ENCODE data around the gene PDXP.

DNA sequence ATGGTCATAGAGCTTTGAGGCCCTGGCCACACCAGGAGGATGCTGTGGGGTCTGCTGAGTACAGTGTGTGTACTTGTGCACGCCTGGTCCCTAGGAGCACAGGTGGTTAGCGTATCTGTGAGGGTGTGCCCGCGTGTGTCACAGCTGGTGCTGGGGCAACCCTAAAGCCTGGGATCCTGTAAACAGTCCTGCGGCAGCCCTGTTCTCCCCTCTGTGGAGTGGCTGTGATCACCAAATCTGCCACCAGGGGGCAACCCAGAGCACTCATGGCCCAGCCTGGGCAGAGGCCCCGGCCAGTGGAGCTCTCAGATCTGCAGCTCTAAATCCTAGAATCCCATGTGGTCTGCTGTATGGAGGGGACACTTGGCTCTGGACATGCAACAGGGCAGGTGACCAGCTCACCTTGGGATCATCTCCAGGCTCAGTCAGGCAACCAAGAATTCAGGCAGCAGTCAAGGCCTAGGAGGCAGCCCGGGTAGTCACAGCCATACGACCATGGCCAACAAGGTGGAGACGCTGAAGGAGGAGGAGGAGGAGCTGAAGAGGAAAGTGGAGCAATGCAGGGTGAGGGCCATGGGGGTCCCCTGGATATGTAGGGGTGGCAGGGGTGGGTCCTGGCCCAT lies 15.2 kb upstream of the PDXP start:
- TF ChIP-seq, protein P1, sequence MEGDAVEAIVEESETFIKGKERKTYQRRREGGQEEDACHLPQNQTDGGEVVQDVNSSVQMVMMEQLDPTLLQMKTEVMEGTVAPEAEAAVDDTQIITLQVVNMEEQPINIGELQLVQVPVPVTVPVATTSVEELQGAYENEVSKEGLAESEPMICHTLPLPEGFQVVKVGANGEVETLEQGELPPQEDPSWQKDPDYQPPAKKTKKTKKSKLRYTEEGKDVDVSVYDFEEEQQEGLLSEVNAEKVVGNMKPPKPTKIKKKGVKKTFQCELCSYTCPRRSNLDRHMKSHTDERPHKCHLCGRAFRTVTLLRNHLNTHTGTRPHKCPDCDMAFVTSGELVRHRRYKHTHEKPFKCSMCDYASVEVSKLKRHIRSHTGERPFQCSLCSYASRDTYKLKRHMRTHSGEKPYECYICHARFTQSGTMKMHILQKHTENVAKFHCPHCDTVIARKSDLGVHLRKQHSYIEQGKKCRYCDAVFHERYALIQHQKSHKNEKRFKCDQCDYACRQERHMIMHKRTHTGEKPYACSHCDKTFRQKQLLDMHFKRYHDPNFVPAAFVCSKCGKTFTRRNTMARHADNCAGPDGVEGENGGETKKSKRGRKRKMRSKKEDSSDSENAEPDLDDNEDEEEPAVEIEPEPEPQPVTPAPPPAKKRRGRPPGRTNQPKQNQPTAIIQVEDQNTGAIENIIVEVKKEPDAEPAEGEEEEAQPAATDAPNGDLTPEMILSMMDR (IDR thresholded peaks at IDR 0.05; ENCODE audit: insufficient read depth, low read depth, low read length) = peak; percentile 87
- TF ChIP-seq EZH2 (IDR thresholded peaks at IDR 0.05; ENCODE audit: insufficient read depth, low read length) = no peak
